ENCODE data around the gene QPRT. TPM values are rescaled to one million over a fixed set of nuclear protein-coding genes. Genes with fewer than 3 reads are reported as not detected.

The QPRT gene
- total RNA-seq, 4 donors from 2014 or later: 2.2 to 5.5 (median 3.5) TPM

DNA sequence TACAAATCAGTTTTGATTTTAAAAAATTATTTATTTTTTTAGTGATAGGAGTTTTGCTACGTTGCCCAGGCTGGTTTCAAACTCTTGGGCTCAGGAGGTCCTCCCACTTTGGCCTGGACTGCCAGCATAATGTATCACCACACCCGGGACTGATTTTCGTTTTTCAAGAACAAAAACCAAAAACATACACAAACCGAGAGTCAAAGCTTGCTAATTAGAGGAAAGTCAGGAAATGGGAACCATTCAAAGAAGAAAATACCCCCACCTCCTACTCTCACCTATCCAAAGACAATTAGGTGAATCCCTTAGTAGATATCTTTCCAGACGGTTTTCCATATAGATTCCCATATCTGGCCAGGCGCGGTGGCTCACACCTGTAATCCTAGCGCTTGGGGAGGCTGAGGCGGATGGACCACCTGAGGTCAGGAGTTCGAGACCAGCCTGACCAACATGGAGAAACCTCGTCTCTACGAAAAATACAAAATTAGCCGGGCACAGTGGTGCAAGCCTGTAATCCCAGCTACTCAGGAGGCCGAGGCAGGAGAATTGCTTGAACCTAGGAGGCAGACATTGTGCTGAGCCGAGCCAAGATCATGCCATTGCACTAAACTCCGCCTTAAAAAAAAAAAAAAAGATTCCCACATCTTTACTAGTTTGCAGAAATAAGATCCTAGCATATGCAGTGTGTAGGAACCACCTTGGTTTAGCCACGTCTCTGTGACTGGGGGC, 16.8 kb upstream of the QPRT start:
- DNase-seq (ENCODE audit: low spot score in 2 of 2): no peak
- Histone ChIP-seq H3K4me1 (peaks cover 11% of the 10 kb centered on the region), H3K27me3 (no peaks in the 10 kb centered on the region), H3K27ac (no peak overlapping the region), H3K36me3 (no peaks in the 10 kb centered on the region), H3K4me3 (no peak overlapping the region), H3K9me3 (no peaks in the 10 kb centered on the region)
- TF ChIP-seq, protein P1, sequence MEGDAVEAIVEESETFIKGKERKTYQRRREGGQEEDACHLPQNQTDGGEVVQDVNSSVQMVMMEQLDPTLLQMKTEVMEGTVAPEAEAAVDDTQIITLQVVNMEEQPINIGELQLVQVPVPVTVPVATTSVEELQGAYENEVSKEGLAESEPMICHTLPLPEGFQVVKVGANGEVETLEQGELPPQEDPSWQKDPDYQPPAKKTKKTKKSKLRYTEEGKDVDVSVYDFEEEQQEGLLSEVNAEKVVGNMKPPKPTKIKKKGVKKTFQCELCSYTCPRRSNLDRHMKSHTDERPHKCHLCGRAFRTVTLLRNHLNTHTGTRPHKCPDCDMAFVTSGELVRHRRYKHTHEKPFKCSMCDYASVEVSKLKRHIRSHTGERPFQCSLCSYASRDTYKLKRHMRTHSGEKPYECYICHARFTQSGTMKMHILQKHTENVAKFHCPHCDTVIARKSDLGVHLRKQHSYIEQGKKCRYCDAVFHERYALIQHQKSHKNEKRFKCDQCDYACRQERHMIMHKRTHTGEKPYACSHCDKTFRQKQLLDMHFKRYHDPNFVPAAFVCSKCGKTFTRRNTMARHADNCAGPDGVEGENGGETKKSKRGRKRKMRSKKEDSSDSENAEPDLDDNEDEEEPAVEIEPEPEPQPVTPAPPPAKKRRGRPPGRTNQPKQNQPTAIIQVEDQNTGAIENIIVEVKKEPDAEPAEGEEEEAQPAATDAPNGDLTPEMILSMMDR (IDR thresholded peaks at IDR 0.05): no peak
- TF ChIP-seq EP300 (IDR thresholded peaks at IDR 0.05) (no peak), POLR2AphosphoS5 (IDR thresholded peaks at IDR 0.05) (no peak), POLR2A (IDR thresholded peaks at IDR 0.05) (no peak)
- 74% methylated on average over 17 of the region's 17 CpGs for WGBS

DNA sequence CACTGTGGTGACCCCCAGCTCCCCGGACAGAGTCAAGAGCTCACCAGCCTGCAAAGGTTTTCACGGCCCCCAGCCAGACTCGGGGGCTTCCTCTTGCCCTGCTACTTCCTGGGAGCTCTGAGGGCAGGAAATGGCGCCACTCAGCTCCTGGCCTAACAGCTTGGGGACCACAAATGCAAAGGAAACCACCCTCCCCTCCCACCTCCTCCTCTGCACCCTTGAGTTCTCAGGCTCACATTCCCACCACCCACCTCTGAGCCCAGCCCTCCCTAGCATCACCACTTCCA, 16.3 kb upstream of the QPRT start:
- Histone ChIP-seq H3K27ac (no peak overlapping the region), H3K4me1 (peaks cover 11% of the 10 kb centered on the region), H3K4me3 (peak overlapping the region; percentile 29), H3K36me3 (no peaks in the 10 kb centered on the region), H3K9me3 (no peaks in the 10 kb centered on the region), H3K27me3 (no peaks in the 10 kb centered on the region)
- DNase-seq (ENCODE audit: low spot score in 2 of 2): no peak
- WGBS: 55% methylated on average over 4 of the region's 4 CpGs
- TF ChIP-seq, protein P1 (IDR thresholded peaks at IDR 0.05): no peak
- TF ChIP-seq POLR2AphosphoS5 (IDR thresholded peaks at IDR 0.05): no peak
- no peak for TF ChIP-seq EP300 (IDR thresholded peaks at IDR 0.05)
- TF ChIP-seq POLR2A (IDR thresholded peaks at IDR 0.05): no peak

DNA sequence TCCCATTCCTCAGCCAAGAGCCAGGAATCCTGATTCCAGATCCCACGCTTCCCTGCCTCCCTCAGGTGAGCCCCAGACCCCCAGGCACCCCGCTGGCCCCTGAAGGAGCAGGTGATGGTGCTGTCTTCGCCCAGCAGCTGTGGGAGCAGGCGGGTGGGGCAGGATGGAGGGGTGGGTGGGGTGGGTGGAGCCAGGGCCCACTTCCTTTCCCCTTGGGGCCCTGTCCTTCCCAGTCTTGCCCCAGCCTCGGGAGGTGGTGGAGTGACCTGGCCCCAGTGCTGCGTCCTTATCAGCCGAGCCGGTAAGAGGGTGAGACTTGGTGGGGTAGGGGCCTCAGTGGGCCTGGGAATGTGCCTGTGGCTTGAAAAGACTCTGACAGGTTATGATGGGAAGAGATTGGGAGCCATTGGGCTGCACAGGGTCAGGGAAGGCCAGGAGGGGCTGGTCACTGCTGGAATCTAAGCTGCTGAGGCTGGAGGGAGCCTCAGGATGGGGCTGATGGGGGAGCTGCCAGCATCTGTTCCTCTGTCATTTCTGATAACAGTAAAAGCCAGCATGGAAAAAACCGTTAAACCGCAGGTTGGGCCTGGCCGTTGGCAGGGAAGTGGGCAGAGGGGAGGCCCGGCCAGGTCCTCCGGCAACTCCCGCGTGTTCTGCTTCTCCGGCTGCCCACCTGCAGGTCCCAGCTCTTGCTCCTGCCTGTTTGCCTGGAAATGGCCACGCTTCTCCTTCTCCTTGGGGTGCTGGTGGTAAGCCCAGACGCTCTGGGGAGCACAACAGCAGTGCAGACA, 15.8 kb upstream of the QPRT start, which contains the start of gene SPN:
TSS of gene SPN (plus strand) at position 232 of the 791 bp plus-strand sequence. CDS start at position 714, 482 bp downstream.
- H3K4me3 ChIP-seq: peak within 1 kb of the TSS; percentile 29
- no peaks in the 10 kb centered on the region for H3K36me3 ChIP-seq
- no peaks in the 10 kb centered on the region for H3K9me3 ChIP-seq
- TF ChIP-seq EP300 (IDR thresholded peaks at IDR 0.05) (no peak), POLR2A (IDR thresholded peaks at IDR 0.05) (no peak), POLR2AphosphoS5 (IDR thresholded peaks at IDR 0.05) (no peak)
- TF ChIP-seq, protein P1 (IDR thresholded peaks at IDR 0.05): no peak
- no peaks in the 10 kb centered on the region for H3K27me3 ChIP-seq
- no peak within 1 kb of the TSS for H3K27ac ChIP-seq
- no peak for DNase-seq (ENCODE audit: low spot score in 2 of 2)
- 71% methylated on average over 17 of the region's 18 CpGs for WGBS
- H3K4me1 ChIP-seq: peaks cover 11% of the 10 kb centered on the region

DNA sequence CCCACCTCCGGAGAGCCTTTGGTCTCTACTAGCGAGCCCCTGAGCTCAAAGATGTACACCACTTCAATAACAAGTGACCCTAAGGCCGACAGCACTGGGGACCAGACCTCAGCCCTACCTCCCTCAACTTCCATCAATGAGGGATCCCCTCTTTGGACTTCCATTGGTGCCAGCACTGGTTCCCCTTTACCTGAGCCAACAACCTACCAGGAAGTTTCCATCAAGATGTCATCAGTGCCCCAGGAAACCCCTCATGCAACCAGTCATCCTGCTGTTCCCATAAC, 15.2 kb upstream of the QPRT start:
- TF ChIP-seq EP300 (IDR thresholded peaks at IDR 0.05): no peak
- TF ChIP-seq POLR2A (IDR thresholded peaks at IDR 0.05): no peak
- TF ChIP-seq, protein P1 (IDR thresholded peaks at IDR 0.05): no peak
- no peak for TF ChIP-seq POLR2AphosphoS5 (IDR thresholded peaks at IDR 0.05)
- WGBS: 73% methylated on average over 3 of the region's 3 CpGs
- H3K4me3 ChIP-seq: peak overlapping the region; percentile 29
- H3K4me1 ChIP-seq: peaks cover 11% of the 10 kb centered on the region
- no peaks in the 10 kb centered on the region for H3K36me3 ChIP-seq
- H3K27ac ChIP-seq: no peak overlapping the region
- no peak for DNase-seq (ENCODE audit: low spot score in 2 of 2)
- H3K27me3 ChIP-seq: no peaks in the 10 kb centered on the region
- no peaks in the 10 kb centered on the region for H3K9me3 ChIP-seq

Data from suprapubic skin (tissue), 4 donors.